ENCODE measurements around the gene RCAN1. TPM values are rescaled to one million over a fixed set of nuclear protein-coding genes. Genes with fewer than 3 reads are reported as not detected.
"Not testable (repeated sequence)": the region's sequence is repeated elsewhere in the genome, so short reads cannot be mapped to it uniquely, and the experiment has no call there.

Gene RCAN1
- total RNA-seq, 1 experiment from 2014 or later = 5.6 TPM

GRCh38 chr21:34582506-34583150 lies 32.3 kb downstream of the RCAN1 start:
- DNase-seq (ENCODE audit: low read depth) = no peak
- in situ Hi-C loops (cut with HindIII; ENCODE audit: low pct_unique_long_range_greater_than_20kb, low sequenced_read_pairs) = no loop called here

GRCh38 chr21:34580181-34580700 lies 34.7 kb downstream of the RCAN1 start:
- in situ Hi-C loops (cut with HindIII; ENCODE audit: low pct_unique_long_range_greater_than_20kb, low sequenced_read_pairs) = no loop called here
- DNase-seq (ENCODE audit: low read depth) = no peak

GRCh38 chr21:34579411-34579810 lies 35.5 kb downstream of the RCAN1 start:
- no peak for DNase-seq (ENCODE audit: low read depth)
- in situ Hi-C loops (cut with HindIII; ENCODE audit: low pct_unique_long_range_greater_than_20kb, low sequenced_read_pairs) = no loop called here

- in situ Hi-C loops (cut with HindIII; ENCODE audit: low pct_unique_long_range_greater_than_20kb, low sequenced_read_pairs) = no loop called here
- DNase-seq (ENCODE audit: low read depth) = no peak
Observed at GRCh38 chr21:34576041-34576511, 38.8 kb downstream of the RCAN1 start.

GRCh38 chr21:34574601-34575529 lies 40.0 kb downstream of the RCAN1 start:
- in situ Hi-C loops (cut with HindIII; ENCODE audit: low pct_unique_long_range_greater_than_20kb, low sequenced_read_pairs) = no loop called here
- DNase-seq (ENCODE audit: low read depth) = no peak

- in situ Hi-C loops (cut with HindIII; ENCODE audit: low pct_unique_long_range_greater_than_20kb, low sequenced_read_pairs) = no loop called here
Observed at GRCh38 chr21:34571994-34572393, 42.9 kb downstream of the RCAN1 start.

GRCh38 chr21:34570313-34570712 lies 44.6 kb downstream of the RCAN1 start:
- in situ Hi-C loops (cut with HindIII; ENCODE audit: low pct_unique_long_range_greater_than_20kb, low sequenced_read_pairs) = no loop called here
- DNase-seq (ENCODE audit: low read depth) = no peak

More at GRCh38 chr21:34571994-34572393, 42.9 kb downstream of the RCAN1 start:
- DNase-seq (ENCODE audit: low read depth) = no peak

GRCh38 chr21:34569381-34569979 lies 45.4 kb downstream of the RCAN1 start:
- in situ Hi-C loops (cut with HindIII; ENCODE audit: low pct_unique_long_range_greater_than_20kb, low sequenced_read_pairs) = no loop called here
- no peak for DNase-seq (ENCODE audit: low read depth)

- in situ Hi-C loops (cut with HindIII; ENCODE audit: low pct_unique_long_range_greater_than_20kb, low sequenced_read_pairs); DNase-seq (ENCODE audit: low read depth): not testable (repeated sequence)
Observed at GRCh38 chr21:34568801-34569200, 46.1 kb downstream of the RCAN1 start.

- DNase-seq (ENCODE audit: low read depth) = no peak
- in situ Hi-C loops (cut with HindIII; ENCODE audit: low pct_unique_long_range_greater_than_20kb, low sequenced_read_pairs) = no loop called here
Observed at GRCh38 chr21:34567604-34568155, 47.2 kb downstream of the RCAN1 start.

- DNase-seq (ENCODE audit: low read depth) = no peak
- in situ Hi-C loops (cut with HindIII; ENCODE audit: low pct_unique_long_range_greater_than_20kb, low sequenced_read_pairs) = no loop called here
Observed at GRCh38 chr21:34565238-34565637, 49.7 kb downstream of the RCAN1 start.

GRCh38 chr21:34563370-34563769 lies 51.5 kb downstream of the RCAN1 start:
- DNase-seq (ENCODE audit: low read depth); in situ Hi-C loops (cut with HindIII; ENCODE audit: low pct_unique_long_range_greater_than_20kb, low sequenced_read_pairs): not testable (repeated sequence)

GRCh38 chr21:34561806-34562205 lies 53.1 kb downstream of the RCAN1 start:
- DNase-seq (ENCODE audit: low read depth) = no peak
- in situ Hi-C loops (cut with HindIII; ENCODE audit: low pct_unique_long_range_greater_than_20kb, low sequenced_read_pairs) = no loop called here

GRCh38 chr21:34560609-34561008 lies 54.3 kb downstream of the RCAN1 start:
- DNase-seq (ENCODE audit: low read depth) = no peak
- in situ Hi-C loops (cut with HindIII; ENCODE audit: low pct_unique_long_range_greater_than_20kb, low sequenced_read_pairs) = no loop called here

- no peak for DNase-seq (ENCODE audit: low read depth)
- in situ Hi-C loops (cut with HindIII; ENCODE audit: low pct_unique_long_range_greater_than_20kb, low sequenced_read_pairs) = no loop called here
Observed at GRCh38 chr21:34560021-34560420, 54.9 kb downstream of the RCAN1 start.

GRCh38 chr21:34559089-34559631 lies 55.8 kb downstream of the RCAN1 start:
- no peak for DNase-seq (ENCODE audit: low read depth)
- in situ Hi-C loops (cut with HindIII; ENCODE audit: low pct_unique_long_range_greater_than_20kb, low sequenced_read_pairs) = no loop called here

- no peak for DNase-seq (ENCODE audit: low read depth)
- in situ Hi-C loops (cut with HindIII; ENCODE audit: low pct_unique_long_range_greater_than_20kb, low sequenced_read_pairs) = no loop called here
Observed at GRCh38 chr21:34558166-34558565, 56.7 kb downstream of the RCAN1 start.

- in situ Hi-C loops (cut with HindIII; ENCODE audit: low pct_unique_long_range_greater_than_20kb, low sequenced_read_pairs) = no loop called here
- DNase-seq (ENCODE audit: low read depth) = no peak
Observed at GRCh38 chr21:34557261-34557660, 57.7 kb downstream of the RCAN1 start.
